Transverse colon (tissue), 4 donors: ENCODE data around the gene HIVEP2.

ENCODE experiments used
- CTCF ChIP-seq, 5 experiments: fragments of 200-600 bp in 3 of 5; fragments of 450-650 bp in 2 of 5; sonication (generic) in 3 of 5; IDR thresholded peaks; 1 replicate in 2 of 5; 2 replicates in 3 of 5; pipeline ENCODE4 v1.5.1; 2016 to 2017; ENCODE audit warnings: antibody characterized with exemption in 5 of 5, inconsistent platforms in 3 of 5, mild to moderate bottlenecking in 2 of 5, moderate library complexity in 1 of 5
- EP300 ChIP-seq: sonication (generic); formaldehyde crosslinking; IDR thresholded peaks from one replicate; pipeline ENCODE4 v1.6.1; 2017; ENCODE audit warnings: antibody characterized with exemption, low read depth
- POLR2AphosphoS5 ChIP-seq, 3 donors: sonication (generic); formaldehyde crosslinking; IDR thresholded peaks; one replicate each; pipeline ENCODE4 v1.6.1; 2016; ENCODE audit warnings: antibody characterized with exemption in 3 of 3

- TF ChIP-seq CTCF (IDR thresholded peaks at IDR 0.05) (no peak), EP300 (no peak), POLR2AphosphoS5 (IDR thresholded peaks at IDR 0.05) (no peak)
Measured at GRCh38 chr6:142857796-142858555, 87.0 kb downstream of the HIVEP2 start.
